ENCODE data around the gene APRT.

DNA sequence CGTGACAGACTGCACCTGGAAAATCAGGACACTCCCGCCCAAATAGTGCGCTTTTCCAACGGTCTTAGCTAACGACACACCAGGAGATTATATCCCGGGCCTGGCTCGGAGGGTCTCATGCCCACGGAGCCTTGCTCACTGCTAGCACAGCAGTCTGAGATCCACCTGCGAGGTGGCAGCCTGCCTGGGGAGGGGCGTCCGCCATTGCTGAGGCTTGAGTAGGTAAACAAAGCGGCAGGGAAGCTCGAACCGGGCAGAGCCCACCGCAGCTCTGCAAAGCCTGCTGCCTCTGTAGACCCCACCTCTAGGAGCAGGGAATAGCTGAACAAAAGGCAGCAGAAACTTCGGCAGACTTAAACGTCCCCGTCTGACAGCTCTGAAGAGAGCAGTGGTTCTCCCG, 39.9 kb upstream of the APRT start:
- TF ChIP-seq, protein P1, sequence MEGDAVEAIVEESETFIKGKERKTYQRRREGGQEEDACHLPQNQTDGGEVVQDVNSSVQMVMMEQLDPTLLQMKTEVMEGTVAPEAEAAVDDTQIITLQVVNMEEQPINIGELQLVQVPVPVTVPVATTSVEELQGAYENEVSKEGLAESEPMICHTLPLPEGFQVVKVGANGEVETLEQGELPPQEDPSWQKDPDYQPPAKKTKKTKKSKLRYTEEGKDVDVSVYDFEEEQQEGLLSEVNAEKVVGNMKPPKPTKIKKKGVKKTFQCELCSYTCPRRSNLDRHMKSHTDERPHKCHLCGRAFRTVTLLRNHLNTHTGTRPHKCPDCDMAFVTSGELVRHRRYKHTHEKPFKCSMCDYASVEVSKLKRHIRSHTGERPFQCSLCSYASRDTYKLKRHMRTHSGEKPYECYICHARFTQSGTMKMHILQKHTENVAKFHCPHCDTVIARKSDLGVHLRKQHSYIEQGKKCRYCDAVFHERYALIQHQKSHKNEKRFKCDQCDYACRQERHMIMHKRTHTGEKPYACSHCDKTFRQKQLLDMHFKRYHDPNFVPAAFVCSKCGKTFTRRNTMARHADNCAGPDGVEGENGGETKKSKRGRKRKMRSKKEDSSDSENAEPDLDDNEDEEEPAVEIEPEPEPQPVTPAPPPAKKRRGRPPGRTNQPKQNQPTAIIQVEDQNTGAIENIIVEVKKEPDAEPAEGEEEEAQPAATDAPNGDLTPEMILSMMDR (IDR thresholded peaks at IDR 0.05): no peak
- TF ChIP-seq POLR2A (IDR thresholded peaks at IDR 0.05): no peak

All from prostate gland (tissue), 2 donors.